ENCODE data around the gene BMPR1A.

- TF ChIP-seq REST (IDR thresholded peaks at IDR 0.05; ENCODE audit: borderline replicate concordance in 1 of 2, low read depth in 1 of 2, low read length in 2 of 2), result no peak
- TF ChIP-seq CTCF (CRISPR knock-in tag; IDR thresholded peaks at IDR 0.05), result no peak
- no peak for TF ChIP-seq EZH2 (conservative IDR thresholded peaks at IDR 0.05; ENCODE audit: low read depth, low read length)
- TF ChIP-seq ZNF264 (CRISPR knock-in tag; IDR thresholded peaks at IDR 0.05), result no peak
- no peak for TF ChIP-seq ZNF460 (CRISPR knock-in tag; IDR thresholded peaks at IDR 0.05; ENCODE audit: borderline replicate concordance)
Observed at GRCh38 chr10:86729677-86730076, 26.7 kb upstream of the BMPR1A start.

Measured in HepG2 (cell line).